Gastroesophageal sphincter (tissue), 3 donors: ENCODE results near the gene HEMK1.

Experiments
- POLR2A ChIP-seq, 2 donors: fragments of 450-650 bp; IDR thresholded peaks; one replicate each; pipeline ENCODE4 v1.6.1; 2017; ENCODE audit warnings: antibody characterized with exemption in 2 of 2, mild to moderate bottlenecking in 2 of 2, moderate library complexity in 1 of 2
- TF ChIP-seq, protein P1 (sequence below), 4 experiments: fragments of 200-600 bp in 2 of 4; fragments of 450-650 bp in 2 of 4; sonication (generic) in 1 of 4; IDR thresholded peaks; one replicate each; pipeline ENCODE4 v1.5.1; 2017 to 2019; ENCODE audit warnings: antibody characterized with exemption in 4 of 4, mild to moderate bottlenecking in 2 of 4, moderate library complexity in 2 of 4

DNA sequence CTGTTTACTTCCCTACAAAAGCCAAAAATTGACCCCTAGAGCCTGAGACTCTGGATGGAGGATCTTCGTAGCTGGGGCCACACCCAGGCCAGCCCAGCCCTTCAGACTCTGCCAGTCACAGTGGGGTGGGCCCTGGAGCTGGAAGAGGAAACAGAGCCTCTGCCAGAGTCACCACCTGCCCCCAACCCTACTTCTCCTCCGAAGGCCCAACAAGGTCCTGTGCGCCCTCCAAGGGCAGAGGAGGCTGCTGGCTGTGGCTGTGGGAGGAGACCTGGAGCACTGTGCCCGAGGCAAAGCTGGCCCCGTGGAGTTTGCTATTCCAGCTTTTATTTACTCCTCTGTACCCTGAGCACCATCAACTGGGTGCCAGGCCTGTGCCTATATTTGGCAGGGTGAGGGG is 23.2 kb downstream of the HEMK1 start:
- TF ChIP-seq, protein P1, sequence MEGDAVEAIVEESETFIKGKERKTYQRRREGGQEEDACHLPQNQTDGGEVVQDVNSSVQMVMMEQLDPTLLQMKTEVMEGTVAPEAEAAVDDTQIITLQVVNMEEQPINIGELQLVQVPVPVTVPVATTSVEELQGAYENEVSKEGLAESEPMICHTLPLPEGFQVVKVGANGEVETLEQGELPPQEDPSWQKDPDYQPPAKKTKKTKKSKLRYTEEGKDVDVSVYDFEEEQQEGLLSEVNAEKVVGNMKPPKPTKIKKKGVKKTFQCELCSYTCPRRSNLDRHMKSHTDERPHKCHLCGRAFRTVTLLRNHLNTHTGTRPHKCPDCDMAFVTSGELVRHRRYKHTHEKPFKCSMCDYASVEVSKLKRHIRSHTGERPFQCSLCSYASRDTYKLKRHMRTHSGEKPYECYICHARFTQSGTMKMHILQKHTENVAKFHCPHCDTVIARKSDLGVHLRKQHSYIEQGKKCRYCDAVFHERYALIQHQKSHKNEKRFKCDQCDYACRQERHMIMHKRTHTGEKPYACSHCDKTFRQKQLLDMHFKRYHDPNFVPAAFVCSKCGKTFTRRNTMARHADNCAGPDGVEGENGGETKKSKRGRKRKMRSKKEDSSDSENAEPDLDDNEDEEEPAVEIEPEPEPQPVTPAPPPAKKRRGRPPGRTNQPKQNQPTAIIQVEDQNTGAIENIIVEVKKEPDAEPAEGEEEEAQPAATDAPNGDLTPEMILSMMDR (IDR thresholded peaks at IDR 0.05), result no peak
- TF ChIP-seq POLR2A (IDR thresholded peaks at IDR 0.05), result no peak
